ENCODE results near the gene FGF10. TPM values are rescaled to one million over a fixed set of nuclear protein-coding genes. Genes with fewer than 3 reads are reported as not detected.

Gene FGF10
- total RNA-seq, 2 experiments from 2014 or later, result not detected

DNA sequence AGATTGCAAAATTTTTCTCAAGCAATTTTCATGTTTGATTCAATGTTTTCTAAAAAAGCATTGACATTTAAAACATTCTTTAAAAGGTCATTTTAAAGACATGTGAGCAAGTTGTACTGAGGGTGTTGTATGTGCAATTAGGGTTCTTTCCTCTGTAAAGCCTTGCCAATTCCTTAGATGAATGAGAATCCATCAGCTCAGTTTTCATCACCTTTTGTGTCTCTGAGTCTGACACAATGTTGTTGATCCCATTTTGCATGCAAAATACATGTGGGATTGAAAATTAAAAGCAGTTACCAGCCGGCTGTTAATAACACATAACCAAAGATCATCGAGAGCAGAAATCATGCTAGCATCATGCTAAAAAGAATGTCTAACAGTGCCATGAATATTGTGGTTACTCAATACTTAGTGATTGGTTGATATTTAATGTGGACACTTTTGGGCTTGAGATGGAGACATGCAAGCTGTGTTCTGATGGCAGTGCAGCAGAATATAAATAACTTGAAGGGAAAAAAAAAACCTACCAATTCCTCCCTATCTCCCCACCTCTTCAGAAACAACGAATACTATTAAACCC, 57.7 kb downstream of the FGF10 start:
- H3K27me3 Mint-ChIP-seq, result no peaks in the 10 kb centered on the region
- H3K27ac Mint-ChIP-seq, result no peak overlapping the region
- no peak overlapping the region for H3K4me3 Mint-ChIP-seq
- CTCF ChIA-PET, result no interaction called here
- DNase-seq (no peak), ATAC-seq (no peak)
- H3K36me3 Mint-ChIP-seq, result no peaks in the 10 kb centered on the region
- no peaks in the 10 kb centered on the region for H3K4me1 Mint-ChIP-seq
- no peaks in the 10 kb centered on the region for H3K9me3 Mint-ChIP-seq (ENCODE audit: low read depth)

DNA sequence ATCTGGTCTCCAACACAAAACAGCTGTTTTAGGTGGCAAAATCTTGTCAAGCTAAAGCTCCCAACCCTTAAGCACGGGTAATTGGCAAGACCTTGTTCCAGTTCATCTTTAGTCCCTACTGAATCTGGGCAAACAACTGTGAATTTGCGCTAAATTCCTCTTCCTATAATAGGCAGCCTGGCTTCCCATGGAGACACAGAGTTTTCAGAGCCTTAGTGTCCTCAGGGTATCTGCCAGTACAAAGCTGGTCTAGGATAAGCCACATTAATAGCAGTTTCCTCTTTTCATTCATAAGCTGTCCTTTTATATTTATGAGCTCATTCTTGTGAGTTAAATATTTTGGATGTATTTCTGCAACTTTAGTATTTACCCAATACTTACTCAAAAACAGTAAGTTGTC, 59.5 kb downstream of the FGF10 start:
- Mint-ChIP-seq H3K27ac (no peak overlapping the region), H3K4me1 (no peaks in the 10 kb centered on the region), H3K9me3 (ENCODE audit: low read depth) (no peaks in the 10 kb centered on the region), H3K27me3 (no peaks in the 10 kb centered on the region), H3K4me3 (no peak overlapping the region), H3K36me3 (no peaks in the 10 kb centered on the region)
- DNase-seq (no peak), ATAC-seq (no peak)
- CTCF ChIA-PET, result no interaction called here

DNA sequence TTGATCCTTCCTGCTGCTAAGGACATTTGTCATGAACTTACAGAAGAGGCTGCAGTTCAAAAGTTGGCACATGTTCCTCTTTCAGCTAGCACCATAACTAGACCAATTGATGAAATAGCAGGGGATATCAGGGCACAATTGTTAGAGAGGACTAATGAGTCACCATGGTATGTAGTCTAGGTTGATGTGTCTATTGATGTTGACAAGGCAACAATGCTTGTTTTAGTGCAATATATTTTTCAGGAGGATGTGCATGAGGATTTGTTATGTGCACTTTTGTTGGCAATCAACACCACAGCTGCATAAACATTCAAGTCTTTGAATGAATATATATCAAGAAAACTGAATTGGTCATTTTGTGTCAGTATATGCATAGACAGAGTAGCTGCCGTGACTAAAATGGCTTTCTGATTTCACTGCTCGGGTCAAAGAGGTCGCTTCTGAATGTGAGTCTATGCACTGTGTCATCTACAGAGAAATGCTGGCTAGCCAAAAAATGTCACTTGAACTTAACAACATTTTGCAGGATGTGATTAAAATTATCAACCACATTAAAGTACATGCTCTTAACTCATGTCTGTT, 68.0 kb downstream of the FGF10 start:
- Mint-ChIP-seq H3K4me3 (no peak overlapping the region), H3K9me3 (ENCODE audit: low read depth) (peaks cover 5% of the 10 kb centered on the region), H3K27me3 (no peaks in the 10 kb centered on the region), H3K4me1 (no peaks in the 10 kb centered on the region), H3K36me3 (no peaks in the 10 kb centered on the region), H3K27ac (no peak overlapping the region)
- ATAC-seq, result no peak
- CTCF ChIA-PET, result no interaction called here
- DNase-seq, result no peak

DNA sequence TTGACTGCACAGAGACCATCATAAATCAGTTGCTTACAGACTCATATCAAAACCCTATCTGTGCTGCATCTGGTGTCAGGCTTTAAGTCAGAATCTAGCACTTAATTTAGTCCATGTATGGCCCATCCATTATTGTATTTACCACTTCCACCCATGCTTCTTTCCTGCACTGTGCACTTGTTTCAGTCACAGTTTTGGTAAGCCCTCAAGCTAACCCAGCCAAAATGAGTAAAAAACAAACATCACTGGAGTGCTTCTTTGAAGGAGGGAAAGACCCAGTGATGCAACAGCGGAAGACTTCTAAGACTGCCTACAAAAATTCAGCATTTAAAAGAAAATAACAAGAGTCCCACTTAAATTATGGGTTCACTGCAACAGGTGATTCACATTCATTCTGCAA, 69.0 kb downstream of the FGF10 start:
- ATAC-seq, result no peak
- Mint-ChIP-seq H3K4me3 (no peak overlapping the region), H3K27me3 (no peaks in the 10 kb centered on the region), H3K9me3 (ENCODE audit: low read depth) (peaks cover 5% of the 10 kb centered on the region), H3K36me3 (no peaks in the 10 kb centered on the region), H3K4me1 (no peaks in the 10 kb centered on the region), H3K27ac (no peak overlapping the region)
- CTCF ChIA-PET, result no interaction called here
- no peak for DNase-seq

DNA sequence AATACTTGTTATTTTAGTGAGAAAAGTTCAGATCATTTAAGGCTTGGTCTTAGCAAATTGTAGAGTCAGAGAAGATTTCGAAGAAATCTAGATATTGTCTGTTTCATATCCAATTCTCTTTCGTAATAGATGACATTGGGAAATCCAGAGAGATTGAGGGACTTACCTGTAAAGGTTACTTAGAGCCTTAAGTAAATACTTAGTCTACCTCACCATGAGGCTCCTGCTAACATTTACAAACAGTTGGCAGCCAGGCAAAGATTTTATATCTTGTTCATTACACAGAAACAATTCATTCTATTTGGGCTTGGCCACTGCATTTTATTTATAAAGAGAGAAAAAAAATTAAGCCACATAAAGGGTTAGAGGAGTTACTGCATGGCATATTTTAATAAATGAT, 70.3 kb downstream of the FGF10 start:
- Mint-ChIP-seq H3K9me3 (ENCODE audit: low read depth) (peaks cover 5% of the 10 kb centered on the region), H3K27me3 (no peaks in the 10 kb centered on the region), H3K4me3 (no peak overlapping the region), H3K36me3 (no peaks in the 10 kb centered on the region), H3K4me1 (no peaks in the 10 kb centered on the region), H3K27ac (no peak overlapping the region)
- DNase-seq (no peak), ATAC-seq (no peak)
- CTCF ChIA-PET, result no interaction called here

DNA sequence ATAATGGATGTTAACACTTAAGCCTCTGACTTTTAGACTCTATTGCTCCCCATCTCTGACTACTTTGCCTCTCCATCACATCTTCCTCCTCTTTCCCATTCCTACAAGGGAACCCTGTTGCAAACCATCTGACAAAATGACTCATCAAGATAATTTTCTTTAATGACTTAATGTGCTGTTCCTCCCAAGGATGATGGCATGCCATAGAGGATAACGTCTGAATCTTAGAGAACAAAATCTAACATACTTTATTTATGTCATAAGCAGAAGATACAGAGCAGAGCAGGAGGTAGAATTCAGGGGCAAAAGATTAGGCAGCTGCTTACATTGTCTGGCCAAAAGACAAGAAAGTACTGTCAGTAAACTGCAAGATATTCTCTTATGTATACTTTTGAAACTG, 76.8 kb downstream of the FGF10 start:
- Mint-ChIP-seq H3K9me3 (ENCODE audit: low read depth) (peaks cover 7% of the 10 kb centered on the region), H3K36me3 (no peaks in the 10 kb centered on the region), H3K4me1 (no peaks in the 10 kb centered on the region), H3K27ac (no peak overlapping the region), H3K27me3 (no peaks in the 10 kb centered on the region), H3K4me3 (no peak overlapping the region)
- no peak for DNase-seq
- ATAC-seq, result no peak
- CTCF ChIA-PET, result no interaction called here

DNA sequence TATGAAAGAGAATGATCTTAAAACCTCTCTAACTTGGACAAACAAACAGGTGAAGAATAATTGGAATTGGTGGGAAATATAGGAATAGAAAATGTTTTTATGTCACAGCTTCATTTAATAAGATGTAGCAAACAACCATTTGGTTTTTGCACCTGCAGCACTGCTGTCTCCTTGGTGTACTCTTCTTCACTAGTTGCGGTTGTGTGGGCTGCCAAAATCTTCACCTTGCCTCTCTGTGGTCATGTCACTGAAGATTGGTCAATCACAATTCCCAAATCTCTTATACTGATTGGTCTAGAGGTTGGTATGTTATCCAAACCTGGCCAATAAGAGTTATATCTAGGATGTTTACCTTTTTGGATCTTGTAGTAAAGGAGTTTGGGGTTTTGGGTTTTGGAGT, 88.7 kb downstream of the FGF10 start:
- Mint-ChIP-seq H3K27me3 (no peaks in the 10 kb centered on the region), H3K4me3 (no peak overlapping the region), H3K36me3 (no peaks in the 10 kb centered on the region), H3K27ac (no peak overlapping the region), H3K4me1 (no peaks in the 10 kb centered on the region), H3K9me3 (ENCODE audit: low read depth) (peaks cover 2% of the 10 kb centered on the region)
- CTCF ChIA-PET, result no interaction called here
- ATAC-seq, result no peak
- no peak for DNase-seq

DNA sequence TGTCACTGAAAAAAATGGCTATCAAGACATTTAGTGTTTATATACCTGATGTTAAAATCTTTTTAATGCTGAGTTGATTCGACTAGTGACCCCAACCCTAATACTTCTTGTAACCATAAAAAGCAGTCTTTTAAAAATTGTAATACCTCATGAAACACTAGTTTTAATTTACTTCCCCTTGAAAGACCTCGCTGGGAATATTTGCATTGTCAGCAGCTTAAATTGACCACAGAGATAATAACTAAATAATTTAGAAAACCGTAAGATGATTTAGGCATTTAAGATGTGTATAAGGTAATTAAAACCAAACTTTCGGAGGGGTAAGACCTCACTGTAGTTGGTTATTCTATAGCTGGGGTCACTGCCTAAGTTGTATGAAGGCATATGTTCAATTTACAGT, 89.8 kb downstream of the FGF10 start:
- no peak for ATAC-seq
- no peak for DNase-seq
- Mint-ChIP-seq H3K27me3 (no peaks in the 10 kb centered on the region), H3K9me3 (ENCODE audit: low read depth) (peaks cover 2% of the 10 kb centered on the region), H3K27ac (no peak overlapping the region), H3K4me3 (no peak overlapping the region), H3K4me1 (no peaks in the 10 kb centered on the region), H3K36me3 (no peaks in the 10 kb centered on the region)
- CTCF ChIA-PET, result no interaction called here

DNA sequence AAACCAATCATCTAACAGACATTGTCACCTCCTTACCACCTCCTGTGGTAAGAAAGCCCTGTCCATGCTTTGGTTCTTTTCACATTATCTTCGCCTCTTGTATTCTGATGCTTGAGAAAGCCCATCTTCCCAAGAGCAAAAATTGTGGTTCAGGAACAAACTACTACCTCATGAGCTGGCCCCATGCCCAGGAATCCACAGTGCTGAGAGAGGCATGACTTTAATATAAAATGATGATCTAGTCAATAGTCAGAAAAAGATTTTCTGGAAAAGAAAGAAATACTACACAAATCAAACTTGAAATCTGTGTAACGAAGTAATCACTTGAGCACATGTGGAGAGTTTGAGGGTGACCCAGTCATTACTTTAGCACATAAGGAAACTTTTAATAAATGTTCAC, 94.7 kb downstream of the FGF10 start:
- ATAC-seq, result no peak
- H3K4me1 Mint-ChIP-seq, result no peaks in the 10 kb centered on the region
- no peak overlapping the region for H3K4me3 Mint-ChIP-seq
- H3K27ac Mint-ChIP-seq, result no peak overlapping the region
- CTCF ChIA-PET, result no interaction called here
- no peaks in the 10 kb centered on the region for H3K27me3 Mint-ChIP-seq
- H3K9me3 Mint-ChIP-seq (ENCODE audit: low read depth), result peaks cover 7% of the 10 kb centered on the region
- no peak for DNase-seq
- H3K36me3 Mint-ChIP-seq, result no peaks in the 10 kb centered on the region

DNA sequence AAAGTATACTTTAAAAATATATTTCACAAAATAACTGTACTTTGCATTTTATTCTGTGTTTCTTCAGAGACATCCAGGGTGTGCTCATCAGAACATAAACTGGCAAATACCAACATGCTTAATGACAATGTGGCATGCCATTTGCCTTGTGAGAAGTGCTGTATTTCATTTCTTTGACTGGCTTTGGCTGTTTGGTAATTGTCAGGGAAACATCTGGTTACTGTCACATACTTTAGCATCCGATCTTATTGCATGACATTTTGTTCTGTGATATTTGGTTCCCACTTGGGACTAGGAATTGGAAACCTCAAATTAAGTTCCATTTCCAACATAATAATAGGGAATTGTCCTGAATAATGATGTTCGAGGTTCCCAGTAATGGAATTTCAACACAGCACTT, 96.5 kb downstream of the FGF10 start:
- no peak overlapping the region for H3K4me3 Mint-ChIP-seq
- H3K36me3 Mint-ChIP-seq, result no peaks in the 10 kb centered on the region
- ATAC-seq, result no peak
- H3K27me3 Mint-ChIP-seq, result no peaks in the 10 kb centered on the region
- no peak overlapping the region for H3K27ac Mint-ChIP-seq
- H3K4me1 Mint-ChIP-seq, result no peaks in the 10 kb centered on the region
- H3K9me3 Mint-ChIP-seq (ENCODE audit: low read depth), result peaks cover 10% of the 10 kb centered on the region
- DNase-seq, result no peak
- CTCF ChIA-PET, result no interaction called here

DNA sequence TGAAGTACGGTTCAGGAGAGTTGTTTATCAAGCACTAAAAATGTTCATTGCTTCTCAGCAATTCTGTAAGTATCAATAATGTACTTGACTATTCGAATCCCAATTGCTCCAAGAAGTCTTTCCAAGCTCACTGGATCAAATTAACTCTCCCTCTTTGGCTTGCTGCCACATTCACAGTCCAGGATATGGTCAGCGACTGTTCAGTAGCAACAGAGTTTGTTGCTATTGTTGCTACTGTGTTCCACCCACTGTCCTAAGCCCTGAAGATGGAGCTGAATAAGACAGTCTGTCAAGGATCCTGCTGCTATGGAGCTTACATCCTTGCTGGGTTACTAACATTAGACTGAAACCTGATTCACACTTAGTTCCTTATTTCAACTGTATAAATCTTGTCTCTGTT, 110.8 kb downstream of the FGF10 start:
- CTCF ChIA-PET, result no interaction called here
- Mint-ChIP-seq H3K27ac (no peak overlapping the region), H3K4me3 (no peak overlapping the region)

DNA sequence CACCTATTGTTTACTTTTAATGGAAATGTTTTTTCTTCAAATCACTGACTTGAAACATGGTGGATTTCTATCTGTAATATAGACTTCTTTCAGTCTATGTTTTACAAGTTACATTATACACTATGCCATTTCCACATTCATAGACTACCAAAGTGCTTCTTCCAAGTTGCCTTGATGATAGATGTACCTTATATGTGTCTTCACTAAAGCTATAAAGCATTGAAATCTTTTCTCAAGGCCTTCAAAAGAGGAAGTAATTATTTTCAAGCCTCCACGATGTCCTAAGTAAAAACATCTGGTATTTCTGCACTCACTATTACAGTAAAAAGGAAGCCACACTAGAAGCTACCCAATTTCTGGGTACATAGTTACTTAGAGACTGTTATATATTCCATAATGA, 113.3 kb downstream of the FGF10 start:
- peaks cover 4% of the 10 kb centered on the region for H3K9me3 Mint-ChIP-seq (ENCODE audit: low read depth)
- DNase-seq (no peak), ATAC-seq (no peak)
- CTCF ChIA-PET, result no interaction called here
- no peaks in the 10 kb centered on the region for H3K36me3 Mint-ChIP-seq
- no peaks in the 10 kb centered on the region for H3K4me1 Mint-ChIP-seq
- H3K27me3 Mint-ChIP-seq, result no peaks in the 10 kb centered on the region
- H3K27ac Mint-ChIP-seq, result no peak overlapping the region
- H3K4me3 Mint-ChIP-seq, result no peak overlapping the region

More for the DNA sequence above, 110.8 kb downstream of the FGF10 start:
- no peak for DNase-seq
- H3K27me3 Mint-ChIP-seq, result no peaks in the 10 kb centered on the region
- H3K4me1 Mint-ChIP-seq, result no peaks in the 10 kb centered on the region
- ATAC-seq, result no peak
- H3K9me3 Mint-ChIP-seq (ENCODE audit: low read depth), result peaks cover 2% of the 10 kb centered on the region
- no peaks in the 10 kb centered on the region for H3K36me3 Mint-ChIP-seq

DNA sequence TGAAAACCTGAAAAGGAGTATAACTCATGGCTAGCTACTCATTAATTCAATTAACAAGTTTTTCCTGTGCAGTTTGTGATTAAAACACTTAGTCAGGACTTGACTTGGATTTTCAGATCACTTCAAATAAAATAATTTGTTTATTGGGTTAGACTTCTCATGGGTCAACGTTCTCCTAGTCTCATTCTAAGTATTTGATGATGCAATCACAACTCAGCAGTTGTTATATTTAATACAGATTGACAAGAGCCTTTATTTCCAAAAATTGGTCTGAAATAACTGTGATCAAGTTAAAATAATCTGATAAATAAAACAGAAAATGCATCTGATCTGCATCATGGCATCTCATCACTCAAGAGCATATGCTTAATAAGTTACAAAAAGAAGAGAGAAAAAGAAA, 113.9 kb downstream of the FGF10 start:
- H3K27me3 Mint-ChIP-seq, result no peaks in the 10 kb centered on the region
- peaks cover 2% of the 10 kb centered on the region for H3K9me3 Mint-ChIP-seq (ENCODE audit: low read depth)
- DNase-seq, result no peak
- no peaks in the 10 kb centered on the region for H3K4me1 Mint-ChIP-seq
- no peak overlapping the region for H3K4me3 Mint-ChIP-seq
- CTCF ChIA-PET, result no interaction called here
- no peaks in the 10 kb centered on the region for H3K36me3 Mint-ChIP-seq
- no peak overlapping the region for H3K27ac Mint-ChIP-seq
- no peak for ATAC-seq

DNA sequence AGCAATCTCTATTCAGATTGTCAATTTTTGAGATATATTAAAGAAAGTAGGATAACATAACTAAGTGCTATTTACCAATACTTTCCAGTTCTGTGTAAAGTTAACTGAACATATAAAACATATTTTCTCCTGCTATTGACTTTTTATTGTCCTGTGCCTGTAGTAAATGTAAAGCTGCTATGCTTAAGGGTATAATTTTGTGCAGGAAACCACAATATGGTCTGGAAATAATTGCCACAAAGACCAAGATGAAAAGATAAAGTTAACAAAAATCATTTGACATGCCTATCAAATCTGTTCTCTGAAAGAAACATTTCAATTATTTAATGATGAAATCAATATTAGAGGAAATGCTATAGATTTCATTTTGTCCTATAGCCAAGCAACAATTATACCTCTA, 121.3 kb downstream of the FGF10 start:
- H3K36me3 Mint-ChIP-seq, result no peaks in the 10 kb centered on the region
- ATAC-seq (no peak), DNase-seq (no peak)
- H3K27ac Mint-ChIP-seq, result no peak overlapping the region
- CTCF ChIA-PET, result no interaction called here
- no peaks in the 10 kb centered on the region for H3K27me3 Mint-ChIP-seq
- H3K4me1 Mint-ChIP-seq, result no peaks in the 10 kb centered on the region
- H3K4me3 Mint-ChIP-seq, result no peak overlapping the region
- H3K9me3 Mint-ChIP-seq (ENCODE audit: low read depth), result peaks cover 4% of the 10 kb centered on the region

Data from activated CD8-positive, alpha-beta memory T cell treated with anti-CD3 and anti-CD28 coated beads, Interleukin-2, amount 10 ng/mL, durations not matched to agents 7 days and 5 days (primary cell).